Testis (tissue), 3 donors: ENCODE measurements around the gene PIAS4. TPM values are rescaled to one million over a fixed set of nuclear protein-coding genes. Genes with fewer than 3 reads are reported as not detected.

Experiments used
- DNase-seq: peaks from one replicate; pipeline ENCODE4 v3.0.0-alpha.2; 2019
- H3K27ac ChIP-seq, 2 donors: fragments of 200-600 bp; sonication (generic); one replicate each; pipeline ENCODE4 v1.5.1; 2019
- H3K27me3 ChIP-seq: fragments of 200-600 bp; sonication (generic); one replicate; pipeline ENCODE4 v1.5.1; 2019
- H3K36me3 ChIP-seq: fragments of 200-600 bp; sonication (generic); one replicate; pipeline ENCODE4 v1.5.1; 2017; ENCODE audit warnings: low read depth; ENCODE audit errors: missing control alignments
- H3K4me1 ChIP-seq: fragments of 200-600 bp; sonication (generic); one replicate; pipeline ENCODE4 v1.5.1; 2019
- H3K4me3 ChIP-seq, 2 donors: fragments of 200-600 bp; sonication (generic); one replicate each; pipeline ENCODE4 v1.5.1; 2017 to 2019
- H3K9me3 ChIP-seq: fragments of 200-600 bp; sonication (generic); one replicate; pipeline ENCODE4 v1.5.1; 2017
- CTCF ChIP-seq, 3 experiments: fragments of 450-650 bp in 2 of 3; fragments of 200-600 bp in 1 of 3; sonication (generic) in 1 of 3; IDR thresholded peaks; one replicate each; pipeline ENCODE4 v1.5.1; 2016 to 2019; ENCODE audit warnings: antibody characterized with exemption in 3 of 3, mild to moderate bottlenecking in 2 of 3, moderate library complexity in 1 of 3
- POLR2A ChIP-seq: fragments of 450-650 bp; IDR thresholded peaks from one replicate; pipeline ENCODE4 v1.6.1; 2017; ENCODE audit warnings: antibody characterized with exemption, mild to moderate bottlenecking, moderate library complexity
- WGBS, 2 donors: methylation state at CpG; one replicate each; pipeline ENCODE4 v1.1.5; 2018; 5-methylcytosine and 5-hydroxymethylcytosine counted together
- intact Hi-C: fragments of 100-400 bp; cut with DNase I; formaldehyde crosslinking; loops from one replicate; pipeline ENCODE4 v1.15.1; 2023; ENCODE audit warnings: low total_unique reads
- polyA plus RNA-seq: library from polyadenylated mRNA; stranded (reverse); fragments of 350-450 nt; fragmentation: Illumina TruSeq; extraction: RNeasy Lipid Tissue Mini Kit (QIAGEN cat#74804); gene quantifications from one replicate; pipeline ENCODE4 v1.2.3, GENCODE V29; 2014; ENCODE audit warnings: low read depth, low replicate concordance; ENCODE audit not compliant: insufficient read depth
- total RNA-seq, 2 donors: library from RNA; depleted of rRNA; stranded (reverse); fragments of >200 nt; gene quantifications; one replicate each; pipeline ENCODE4 v1.2.3, GENCODE V29; 2016

PIAS4 gene
- total and polyA plus RNA-seq, 3 donors from 2014 or later: 89.1 to 142 (median 94.5) TPM

GRCh38 chr19:3983936-3984583, 23.5 kb upstream of the PIAS4 start:
- no peaks in the 10 kb centered on the region for H3K36me3 ChIP-seq
- no peak for DNase-seq
- H3K27ac ChIP-seq: peak overlapping the region; percentile 92 to 98
- peak overlapping the region; percentile 95 to 96 for H3K4me3 ChIP-seq
- TF ChIP-seq POLR2A (no peak), CTCF (IDR thresholded peaks at IDR 0.05) (no peak)
- 29 to 54% methylated on average over 12 to 30 of the region's 30 CpGs for WGBS, 2 donors
- no peaks in the 10 kb centered on the region for H3K9me3 ChIP-seq
- no peaks in the 10 kb centered on the region for H3K27me3 ChIP-seq
- intact Hi-C loops: no loop called here
- peaks cover 35% of the 10 kb centered on the region for H3K4me1 ChIP-seq

GRCh38 chr19:3984584-3984907, 23.0 kb upstream of the PIAS4 start:
- Histone ChIP-seq H3K36me3 (no peaks in the 10 kb centered on the region), H3K27ac (peak overlapping the region; percentile 92 to 98), H3K27me3 (no peaks in the 10 kb centered on the region), H3K9me3 (no peaks in the 10 kb centered on the region), H3K4me3 (peak overlapping the region; percentile 95 to 96), H3K4me1 (peaks cover 35% of the 10 kb centered on the region)
- no peak for DNase-seq
- TF ChIP-seq CTCF (IDR thresholded peaks at IDR 0.05) (no peak), POLR2A (no peak)
- intact Hi-C loops: no loop called here
- WGBS, 2 donors: 0 to 1% methylated on average over 10 of the region's 10 CpGs

DNA sequence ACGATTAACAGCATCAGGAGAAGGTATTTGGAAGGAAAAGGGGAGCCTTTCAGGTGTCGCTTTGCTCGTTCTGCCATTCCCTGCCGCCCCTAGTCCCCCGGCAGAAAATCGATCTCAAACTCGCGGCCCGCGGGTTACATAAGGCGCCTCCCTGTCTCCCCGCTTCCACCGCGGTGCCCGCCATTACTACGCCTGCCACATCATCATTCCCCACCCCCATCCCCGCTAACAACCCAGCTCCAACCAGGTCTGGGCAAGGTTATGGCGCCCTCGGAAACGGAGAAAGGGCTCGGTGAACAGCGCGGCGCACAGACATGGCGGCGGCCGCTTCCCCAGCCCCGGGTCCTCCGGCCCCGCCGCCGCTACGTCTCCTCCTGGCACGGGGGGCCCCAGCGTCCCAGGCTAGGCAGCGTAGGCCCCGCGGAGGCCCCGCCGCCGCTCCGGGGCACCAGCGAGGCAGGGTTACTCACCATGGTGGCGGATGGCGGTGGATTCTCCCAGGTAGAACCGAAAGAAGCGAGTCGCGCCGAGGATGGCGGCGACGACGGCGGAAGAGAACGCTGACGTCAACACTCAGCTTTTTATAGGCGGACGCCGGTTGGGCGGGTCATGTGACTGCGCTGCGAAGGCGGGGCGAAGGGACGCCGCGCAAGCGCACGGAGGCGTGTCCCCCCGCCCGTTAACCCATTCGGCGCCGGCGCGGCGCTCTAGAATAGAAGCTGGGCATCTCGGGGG, 22.5 kb upstream of the PIAS4 start, which contains the start of gene EEF2:
TSS of gene EEF2 (minus strand) at position 556 of the 735 bp plus-strand sequence. CDS start at position 473, 83 bp downstream.
- H3K4me1 ChIP-seq: peaks cover 35% of the 10 kb centered on the region

DNA sequence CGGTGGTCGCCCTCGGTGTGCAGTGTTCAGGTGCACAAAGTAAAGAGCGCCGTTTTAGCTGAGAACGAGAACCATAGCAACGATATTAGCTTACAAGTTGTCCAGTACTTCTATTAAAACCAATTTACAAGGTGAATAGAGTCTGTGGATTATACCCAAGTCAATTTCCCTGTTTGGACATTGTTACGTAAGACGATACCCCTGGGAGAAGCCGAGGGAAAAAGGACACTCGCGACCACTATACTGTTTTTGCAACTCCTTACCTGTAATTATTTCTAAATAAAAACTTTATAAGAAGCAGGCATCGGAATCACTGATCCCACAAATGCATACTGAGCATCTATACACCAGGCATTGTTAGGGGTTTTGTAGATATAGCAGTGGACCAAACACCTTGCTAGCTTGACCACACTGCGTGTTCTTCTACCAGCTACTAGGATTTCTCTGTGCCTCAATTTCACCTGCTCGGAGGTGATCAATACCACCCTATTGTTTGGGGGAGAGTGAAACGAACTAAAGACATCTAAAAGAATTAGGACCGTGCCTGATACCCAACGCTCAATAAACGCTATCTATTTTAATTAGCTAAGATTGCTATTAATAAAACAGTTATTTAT, 21.8 kb upstream of the PIAS4 start:
- WGBS, 2 donors: 2 to 3% methylated on average over 18 to 19 of the region's 19 CpGs
- TF ChIP-seq POLR2A: no peak
- TF ChIP-seq CTCF (IDR thresholded peaks at IDR 0.05): no peak
- intact Hi-C loops: no loop called here
- Histone ChIP-seq H3K27me3 (no peaks in the 10 kb centered on the region), H3K4me3 (peak overlapping the region; percentile 95 to 96), H3K9me3 (no peaks in the 10 kb centered on the region), H3K36me3 (no peaks in the 10 kb centered on the region), H3K27ac (peak overlapping the region; percentile 37 to 92), H3K4me1 (peaks cover 35% of the 10 kb centered on the region)
- DNase-seq: no peak

More for the DNA sequence above, 22.5 kb upstream of the PIAS4 start, which contains the start of gene EEF2:
- Histone ChIP-seq H3K9me3 (no peaks in the 10 kb centered on the region), H3K27me3 (no peaks in the 10 kb centered on the region), H3K36me3 (no peaks in the 10 kb centered on the region), H3K4me3 (peak within 1 kb of the TSS; percentile 95 to 96), H3K27ac (peak within 1 kb of the TSS; percentile 92 to 98)
- WGBS, 2 donors: 0% methylated on average over 15 to 56 of the region's 80 CpGs
- peak; percentile 91 for DNase-seq
- TF ChIP-seq POLR2A (peak; percentile 97), CTCF (IDR thresholded peaks at IDR 0.05) (peak in 2 of 3 experiments; percentile 5 to 43)
- intact Hi-C loops: no loop called here
